GM18517 (cell line): Measurements from ENCODE around the gene LGR6.
"Not testable (repeated sequence)": the region's sequence is repeated elsewhere in the genome, so short reads cannot be mapped to it uniquely, and the experiment has no call there.

Experiments used
- ATAC-seq: cut with Tn5 transposase; IDR thresholded peaks from one replicate; pipeline ENCODE4 v1.9.1; 2021; ENCODE audit warnings: mild to moderate bottlenecking, moderate library complexity; ENCODE audit not compliant: unreplicated experiment

LGR6 gene

GRCh38 chr1:202237052-202237451, 43.5 kb downstream of the LGR6 start:
- no peak for ATAC-seq

- ATAC-seq, result no peak
These were observed 45.3 kb downstream of the LGR6 start for GRCh38 chr1:202238914-202239313.

- not testable (repeated sequence) for ATAC-seq
These were observed 46.6 kb downstream of the LGR6 start for GRCh38 chr1:202240226-202240625.

- no peak for ATAC-seq
These were observed 47.4 kb downstream of the LGR6 start for GRCh38 chr1:202240956-202241355.

GRCh38 chr1:202241376-202242079, 47.9 kb downstream of the LGR6 start:
- no peak for ATAC-seq

- no peak for ATAC-seq
These were observed 48.5 kb downstream of the LGR6 start for GRCh38 chr1:202242080-202242419.

GRCh38 chr1:202243006-202243405, 49.4 kb downstream of the LGR6 start:
- ATAC-seq, result no peak

GRCh38 chr1:202244841-202245261, 51.3 kb downstream of the LGR6 start:
- no peak for ATAC-seq

GRCh38 chr1:202245391-202245790, 51.8 kb downstream of the LGR6 start:
- no peak for ATAC-seq

GRCh38 chr1:202247104-202247503, 53.5 kb downstream of the LGR6 start:
- ATAC-seq, result no peak

GRCh38 chr1:202247837-202248795, 54.5 kb downstream of the LGR6 start:
- ATAC-seq, result no peak

GRCh38 chr1:202248861-202249260, 55.3 kb downstream of the LGR6 start:
- ATAC-seq, result no peak

- ATAC-seq, result no peak
These were observed 55.8 kb downstream of the LGR6 start for GRCh38 chr1:202249436-202249835.

GRCh38 chr1:202249846-202250245, 56.2 kb downstream of the LGR6 start:
- no peak for ATAC-seq

- no peak for ATAC-seq
These were observed 57.4 kb downstream of the LGR6 start for GRCh38 chr1:202250982-202251381.

- ATAC-seq, result no peak
These were observed 58.0 kb downstream of the LGR6 start for GRCh38 chr1:202251424-202252256.

- ATAC-seq, result no peak
These were observed 58.7 kb downstream of the LGR6 start for GRCh38 chr1:202252271-202252670.

- no peak for ATAC-seq
These were observed 61.1 kb downstream of the LGR6 start for GRCh38 chr1:202254454-202255252.

GRCh38 chr1:202255343-202255742, 61.7 kb downstream of the LGR6 start:
- no peak for ATAC-seq

- ATAC-seq, result no peak
These were observed 66.1 kb downstream of the LGR6 start for GRCh38 chr1:202259705-202260104.
